HEK293 (cell line): ENCODE results near the gene NBPF1.
"Not testable (repeated sequence)": the region's sequence is repeated elsewhere in the genome, so short reads cannot be mapped to it uniquely, and the experiment has no call there.

Source experiments
- BCL11B ChIP-seq: fragments of 450-650 bp; formaldehyde crosslinking; IDR thresholded peaks from 2 replicates; pipeline ENCODE4 v1.5.1; 2016; ENCODE audit warnings: low read depth, missing biosample characterization, missing genetic modification characterization
- ZBTB44 ChIP-seq: fragments of 450-650 bp; IDR thresholded peaks from 2 replicates; pipeline ENCODE4 v1.5.1; 2018; ENCODE audit warnings: missing biosample characterization, mild to moderate bottlenecking, missing genetic modification characterization
- ZFP37 ChIP-seq: fragments of 450-650 bp; formaldehyde crosslinking; IDR thresholded peaks from 2 replicates; pipeline ENCODE4 v1.5.1; 2016; ENCODE audit warnings: missing biosample characterization, missing genetic modification characterization

GRCh38 chr1:16514107-16515055 lies 99.0 kb downstream of the NBPF1 start, which contains the start of gene RNU1-1:
- TF ChIP-seq BCL11B, ZFP37, ZBTB44 (tag by site-specific recombination): not testable (repeated sequence)
